ENCODE data around the gene BRIP1. TPM values are rescaled to one million over a fixed set of nuclear protein-coding genes. Genes with fewer than 3 reads are reported as not detected.

BRIP1 gene
- total and polyA plus RNA-seq, 2 experiments from 2014 or later = 8.0 to 23.1 TPM

GRCh38 chr17:61645920-61646319 lies 217.4 kb downstream of the BRIP1 start:
- Histone ChIP-seq H3K27me3 (ENCODE audit: insufficient read depth) (no peaks in the 10 kb centered on the region), H3F3A (replicated peaks; ENCODE audit: low read depth) (no peaks in the 10 kb centered on the region), H3K79me2 (replicated peaks; ENCODE audit: insufficient read depth) (no peaks in the 10 kb centered on the region), H3K36me3 (ENCODE audit: insufficient read depth) (no peaks in the 10 kb centered on the region), H2AFZ (no peak overlapping the region), H4K20me1 (replicated peaks; ENCODE audit: insufficient read depth) (no peaks in the 10 kb centered on the region), H3K4me2 (no peak overlapping the region), H3K9me2 (ENCODE audit: insufficient read depth) (no peaks in the 10 kb centered on the region), H3K4me1 (ENCODE audit: insufficient read depth) (0 out of 2 replicates have a peak, but pooled peaks cover 4% of the 10 kb centered on the region), H3K27ac (ENCODE audit: low read depth) (no peak overlapping the region), H3K4me3 (no peak overlapping the region)
- H3K4me3 Mint-ChIP-seq = no peak overlapping the region
- H3K36me3 Mint-ChIP-seq (ENCODE audit: low read depth) = peaks cover 3% of the 10 kb centered on the region; the same call in 1 of the 3 replicates
- no peak for TF ChIP-seq ZNF114 (CRISPR knock-in tag; IDR thresholded peaks at IDR 0.05)
- no peak for TF ChIP-seq CTCF (conservative IDR thresholded peaks at IDR 0.05; ENCODE audit: low read depth in 2 of 2)
- TF ChIP-seq REST (IDR thresholded peaks at IDR 0.05; ENCODE audit: unreplicated experiment) = no peak
- no peak for TF ChIP-seq POLR2AphosphoS5 (IDR thresholded peaks at IDR 0.05; ENCODE audit: low read depth)
- TF ChIP-seq EZH2 (IDR thresholded peaks at IDR 0.05; ENCODE audit: low read depth, unreplicated experiment) = no peak
- TF ChIP-seq ZNF331 (CRISPR knock-in tag; IDR thresholded peaks at IDR 0.05; ENCODE audit: low read depth) = no peak
- no peak for TF ChIP-seq STAT1 (IDR thresholded peaks at IDR 0.05; ENCODE audit: unreplicated experiment)
- TF ChIP-seq CREB1 (CRISPR knock-in tag; IDR thresholded peaks at IDR 0.05; ENCODE audit: low read depth) = no peak
- no peak for TF ChIP-seq JUNB (IDR thresholded peaks at IDR 0.05; ENCODE audit: unreplicated experiment)
- no peak for TF ChIP-seq ZNF462 (CRISPR knock-in tag; IDR thresholded peaks at IDR 0.05)
- TF ChIP-seq NANOG (IDR thresholded peaks at IDR 0.05; ENCODE audit: borderline replicate concordance) = no peak
- TF ChIP-seq ETS1 (IDR thresholded peaks at IDR 0.05) = no peak
- no peak for TF ChIP-seq EZH2phosphoT487 (IDR thresholded peaks at IDR 0.05; ENCODE audit: unreplicated experiment)
- DNase-seq (ENCODE audit: low spot score) (no peak), ATAC-seq (no peak)
- no peaks in the 10 kb centered on the region for H3K27me3 Mint-ChIP-seq (ENCODE audit: insufficient read depth, low read depth, poor library complexity)
- no peak overlapping the region for H3K27ac Mint-ChIP-seq
- H3K9me3 Mint-ChIP-seq = peaks cover 4% of the 10 kb centered on the region
- H3K4me1 Mint-ChIP-seq = peaks cover 3% of the 10 kb centered on the region; the same call in 2 of the 3 replicates

Measured in GM23338 (cell line).